HG03575 (cell line): Measurements from ENCODE around the gene MRPL4.
"Not testable (repeated sequence)": the region's sequence is repeated elsewhere in the genome, so short reads cannot be mapped to it uniquely, and the experiment has no call there.

Experiments
- ATAC-seq: cut with Tn5 transposase; IDR thresholded peaks from one replicate; pipeline ENCODE4 v1.9.1; 2021; ENCODE audit not compliant: unreplicated experiment, insufficient number of reproducible peaks, low FRiP score; ENCODE audit errors: extremely low read depth

The MRPL4 gene

DNA sequence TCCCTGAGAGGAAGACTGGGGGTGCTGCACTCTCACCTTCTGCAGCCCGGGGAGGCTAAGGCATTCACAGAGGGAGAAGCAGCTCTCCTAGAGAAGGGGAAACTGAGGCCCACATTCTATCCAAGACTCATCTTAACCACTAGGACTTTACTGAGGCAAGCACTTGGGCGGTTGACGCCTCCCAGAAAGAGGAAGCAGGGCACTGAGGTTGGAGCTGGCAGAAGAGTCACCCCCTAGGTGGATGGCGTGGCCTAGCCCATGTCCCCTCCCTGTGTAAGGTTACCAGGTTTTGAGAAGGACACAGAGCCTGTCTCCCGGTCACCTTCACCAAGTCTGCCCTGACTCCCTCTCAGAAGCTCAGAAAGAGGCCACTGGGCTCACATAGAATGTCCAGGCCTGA is 23.6 kb upstream of the MRPL4 start:
- no peak for ATAC-seq

DNA sequence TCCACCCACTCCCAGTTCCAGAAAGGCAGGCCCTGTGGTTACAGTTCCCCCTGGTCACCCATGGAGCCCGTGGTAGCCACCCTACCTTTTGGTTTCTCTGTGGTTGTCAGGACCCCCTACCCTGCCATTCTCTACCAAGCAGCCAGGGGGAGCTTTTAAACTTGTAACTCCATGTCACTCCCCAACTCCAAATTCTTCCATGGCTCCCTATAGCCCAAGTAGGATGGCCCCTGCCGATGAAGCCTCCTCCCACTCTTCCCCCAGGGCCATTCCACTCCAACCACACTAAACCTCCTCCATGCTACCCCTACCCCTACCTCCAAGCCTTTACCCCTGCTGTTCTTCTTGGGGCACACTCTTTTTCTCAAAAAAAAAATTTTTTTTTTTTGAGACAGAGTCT is 23.1 kb upstream of the MRPL4 start:
- ATAC-seq = no peak

DNA sequence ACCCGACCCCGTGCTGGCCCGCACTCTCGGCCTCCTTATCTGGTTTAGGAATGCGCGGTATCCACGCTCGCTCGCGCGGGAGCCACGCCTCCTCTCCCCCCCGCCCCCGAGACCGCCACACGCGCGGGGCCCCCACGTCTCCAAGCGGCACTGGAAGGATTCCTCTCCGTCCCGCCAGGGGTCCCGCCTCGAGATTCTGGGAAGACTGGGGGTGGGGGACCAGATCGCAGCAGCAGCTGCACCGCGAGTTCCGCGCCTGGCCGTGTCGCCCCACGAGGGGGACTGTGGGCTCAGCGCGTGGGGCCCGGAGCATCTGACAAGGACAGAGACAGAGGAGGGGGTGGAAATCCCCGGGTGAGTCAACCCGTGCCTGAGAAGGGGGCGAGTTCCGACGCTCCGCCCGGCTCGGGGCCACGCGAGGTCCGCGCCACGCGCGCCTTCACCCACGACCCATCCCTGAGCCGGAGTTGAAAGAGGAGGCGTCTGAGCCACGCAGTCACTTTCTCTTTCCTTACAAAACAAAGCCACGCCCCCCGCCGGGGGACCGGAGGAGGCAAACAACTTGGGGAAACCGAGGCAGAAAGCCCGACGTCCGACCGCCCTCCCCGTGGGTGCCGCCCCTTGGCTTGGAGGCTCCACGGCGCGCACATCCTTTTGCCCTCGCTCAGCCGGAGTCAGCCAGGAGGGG is 21.7 kb upstream of the MRPL4 start:
- ATAC-seq = no peak

DNA sequence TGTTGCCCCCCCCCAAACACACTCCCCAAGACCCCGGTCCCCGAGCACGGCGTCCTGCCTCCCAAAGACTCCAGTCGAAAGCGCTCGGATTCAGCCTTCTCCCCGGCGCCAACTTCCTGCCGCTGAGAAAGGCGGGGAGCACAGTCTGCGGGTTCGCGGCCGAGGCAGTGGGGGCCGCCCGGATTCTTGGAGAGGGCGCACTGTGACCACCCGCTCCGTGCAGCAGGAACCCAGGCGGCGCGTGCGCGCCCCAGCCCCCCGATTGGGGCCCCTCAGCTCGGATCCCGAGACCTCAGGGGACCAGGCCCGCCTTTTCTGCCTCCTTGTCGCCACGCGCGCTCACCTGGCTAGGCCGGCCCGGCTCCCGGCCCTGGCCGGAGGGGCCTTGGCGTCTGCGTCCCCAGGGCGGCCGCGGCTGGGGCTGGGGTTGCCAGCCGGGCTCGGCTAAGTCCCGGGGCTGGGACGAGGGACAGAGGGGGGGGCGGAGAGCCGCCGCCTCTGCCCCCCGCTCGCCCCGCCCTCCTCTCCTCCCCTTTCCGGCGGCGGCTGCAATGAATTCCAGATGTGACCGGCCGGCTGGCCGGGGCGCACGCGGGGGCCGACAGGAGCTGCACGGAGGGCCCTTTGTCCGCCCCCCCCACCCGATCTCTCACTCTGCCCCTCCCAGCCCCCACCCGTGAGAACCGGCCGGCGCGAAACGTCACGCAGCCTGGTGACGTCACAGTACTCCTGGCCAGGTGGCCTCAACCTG is 21.0 kb upstream of the MRPL4 start, which contains the start of gene S1PR2:
S1PR2 (minus strand) TSS at position 471 of the 751 bp plus-strand sequence. CDS start 6,426 bp downstream, outside the sequence.
- no peak for ATAC-seq

DNA sequence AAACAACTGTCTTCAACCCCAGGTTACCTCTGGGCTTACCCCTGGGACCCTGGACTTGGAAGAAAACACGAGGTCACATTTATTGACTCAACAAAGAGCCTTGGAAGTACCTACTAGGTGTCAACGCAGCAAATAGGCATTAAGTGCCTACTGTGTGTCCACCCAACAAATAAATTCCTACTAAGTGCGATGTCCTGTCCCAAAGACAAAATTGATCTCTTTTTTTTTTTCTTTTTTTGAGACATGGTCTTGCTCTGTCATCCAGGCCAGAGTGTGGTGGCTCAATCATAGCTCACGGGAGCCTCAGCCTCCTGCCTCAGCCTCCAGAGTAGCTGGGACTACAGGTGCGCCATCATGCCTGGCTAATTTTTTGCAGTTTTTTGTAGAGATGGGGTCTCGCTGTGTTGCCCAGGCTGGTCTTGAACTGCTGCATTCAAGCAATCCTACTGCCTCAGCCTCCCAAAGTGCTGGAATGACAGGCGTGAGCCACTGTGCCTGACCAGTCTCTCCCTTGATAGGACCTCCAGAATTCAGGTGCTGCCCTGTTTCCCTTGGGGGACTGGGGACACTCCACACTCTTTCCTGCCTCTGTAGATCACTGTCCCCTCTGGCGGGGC is 20.3 kb upstream of the MRPL4 start:
- ATAC-seq = no peak

DNA sequence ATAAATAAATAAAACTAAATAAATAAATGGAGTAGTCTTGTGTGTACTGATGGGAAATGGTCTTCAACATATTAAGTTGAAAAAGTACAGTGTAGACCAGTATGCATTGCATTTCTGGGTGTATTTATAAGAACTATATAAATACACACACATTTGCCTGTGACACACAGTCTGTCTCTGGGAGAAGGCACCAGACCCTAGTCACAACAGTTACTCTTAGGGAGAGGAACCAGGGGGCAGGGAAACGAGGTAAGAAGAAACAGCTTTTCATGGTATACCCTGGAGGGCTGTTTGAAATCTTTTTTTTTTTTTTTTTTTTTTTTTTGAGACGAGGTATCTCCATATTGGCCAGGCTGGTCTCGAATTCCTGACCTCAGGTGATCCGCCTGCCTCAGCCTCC is 18.1 kb upstream of the MRPL4 start:
- ATAC-seq = no peak

DNA sequence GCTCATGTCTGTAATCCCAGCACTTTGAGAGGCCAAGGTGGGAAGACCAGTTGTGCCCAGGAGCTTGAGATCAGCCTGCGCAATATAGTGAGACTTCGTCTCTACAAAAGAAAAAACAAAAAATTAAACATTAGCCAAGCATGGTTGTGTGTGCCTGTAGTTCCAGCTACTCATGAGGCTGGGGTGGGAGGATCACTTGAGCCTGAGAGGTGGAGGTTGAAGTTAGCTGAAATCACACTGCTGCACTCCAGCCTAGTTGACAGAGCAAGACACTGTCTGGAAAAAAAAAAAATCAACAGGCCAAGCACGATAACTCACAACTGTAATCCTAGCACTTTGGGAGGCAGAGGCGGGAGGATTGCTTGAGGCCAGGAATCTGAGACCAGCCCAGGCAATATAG is 17.0 kb upstream of the MRPL4 start:
- no peak for ATAC-seq

DNA sequence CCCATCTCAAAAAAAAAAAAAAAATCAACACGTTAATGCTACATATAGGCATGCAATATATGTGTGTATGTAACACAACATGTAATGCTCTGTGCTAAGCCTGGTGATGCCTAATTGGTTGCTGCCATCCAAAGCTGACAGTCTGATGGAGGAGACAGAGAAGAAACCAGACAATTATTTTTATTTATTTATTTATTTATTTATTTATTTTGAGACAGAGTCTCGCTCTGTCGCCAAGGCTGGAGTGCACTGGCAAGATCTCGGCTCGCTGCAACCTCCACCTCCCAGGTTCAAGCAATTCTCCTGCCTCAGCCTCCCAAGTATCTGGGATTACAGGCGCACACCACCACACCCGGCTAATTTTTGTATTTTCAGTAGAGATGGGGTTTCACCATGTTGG is 16.6 kb upstream of the MRPL4 start:
- not testable (repeated sequence) for ATAC-seq

DNA sequence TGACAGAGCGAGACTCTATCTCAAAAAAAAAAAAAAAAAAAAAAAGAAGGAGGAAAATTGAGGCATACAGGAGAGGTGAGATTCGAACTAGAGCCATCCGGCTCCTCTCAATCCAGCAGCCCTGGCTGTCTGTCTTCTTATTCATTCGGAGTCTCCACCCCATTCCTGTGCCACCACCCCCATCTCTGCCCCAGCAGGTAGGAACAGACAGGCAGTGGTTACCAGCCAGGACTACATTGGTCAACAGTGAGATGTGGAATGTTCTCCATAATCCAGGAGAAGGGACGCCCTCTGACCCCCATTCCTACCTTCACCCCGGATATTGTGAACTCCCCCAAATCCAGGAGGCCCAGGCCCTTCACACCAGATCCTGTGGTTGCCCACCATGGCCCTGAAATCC is 14.3 kb upstream of the MRPL4 start:
- ATAC-seq = no peak

DNA sequence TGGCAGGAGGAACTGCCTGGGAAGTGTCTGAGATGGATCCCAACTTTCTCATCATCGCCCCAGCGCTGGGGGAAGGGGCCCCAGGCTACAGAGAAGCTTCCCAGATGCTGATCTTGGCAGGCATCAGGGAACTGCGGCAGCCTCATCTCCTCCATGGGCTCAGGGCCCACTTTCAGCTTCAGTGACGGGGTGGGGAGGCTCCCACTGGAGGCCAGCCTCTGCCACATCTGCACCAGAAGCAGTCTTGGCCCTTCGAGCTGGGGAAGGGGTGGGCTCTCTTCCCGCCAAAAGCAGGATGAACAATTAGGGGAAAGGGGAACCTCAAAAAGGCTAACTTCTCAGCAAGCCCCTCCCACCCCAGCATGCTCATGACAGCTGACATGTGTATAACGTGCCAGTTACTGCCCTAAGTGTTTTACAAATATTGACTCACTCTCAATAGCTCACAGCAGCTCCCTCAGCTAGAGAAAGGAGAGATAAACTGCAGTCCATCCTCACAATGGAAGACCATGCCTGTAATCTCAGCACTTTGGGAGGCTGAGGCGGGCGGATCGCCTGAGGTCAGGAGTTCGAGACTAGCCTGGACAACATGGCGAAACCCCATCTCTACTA is 13.7 kb upstream of the MRPL4 start:
- no peak for ATAC-seq

DNA sequence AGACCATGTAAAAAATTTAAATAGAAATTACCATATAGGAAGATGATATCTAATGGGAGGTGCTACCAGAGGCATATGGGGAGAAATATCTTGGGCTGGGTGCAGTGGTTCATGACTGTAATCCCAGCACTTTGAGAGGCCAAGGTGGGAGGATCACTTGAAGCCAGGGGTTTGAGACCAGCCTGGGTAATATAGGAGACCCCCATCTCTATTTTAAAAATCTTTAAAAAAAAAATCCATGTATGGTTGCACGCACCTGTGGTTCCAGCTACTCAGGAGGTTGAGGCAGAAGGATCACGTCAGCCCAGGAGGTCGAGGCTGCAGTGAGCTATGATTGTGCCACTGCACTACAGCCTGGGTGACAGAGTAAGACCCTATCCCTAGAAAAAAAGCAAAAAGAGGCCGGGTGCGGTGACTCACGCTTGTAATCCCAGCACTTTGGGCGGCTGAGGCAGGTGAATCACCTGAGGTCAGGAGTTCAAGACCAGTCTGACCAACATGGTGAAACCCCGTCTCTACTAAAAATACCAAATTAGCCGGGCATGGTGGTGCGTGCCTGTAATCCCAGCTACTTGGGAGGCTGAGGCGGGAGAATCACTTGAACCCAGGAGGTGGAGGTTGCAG is 10.1 kb upstream of the MRPL4 start:
- ATAC-seq = not testable (repeated sequence)

DNA sequence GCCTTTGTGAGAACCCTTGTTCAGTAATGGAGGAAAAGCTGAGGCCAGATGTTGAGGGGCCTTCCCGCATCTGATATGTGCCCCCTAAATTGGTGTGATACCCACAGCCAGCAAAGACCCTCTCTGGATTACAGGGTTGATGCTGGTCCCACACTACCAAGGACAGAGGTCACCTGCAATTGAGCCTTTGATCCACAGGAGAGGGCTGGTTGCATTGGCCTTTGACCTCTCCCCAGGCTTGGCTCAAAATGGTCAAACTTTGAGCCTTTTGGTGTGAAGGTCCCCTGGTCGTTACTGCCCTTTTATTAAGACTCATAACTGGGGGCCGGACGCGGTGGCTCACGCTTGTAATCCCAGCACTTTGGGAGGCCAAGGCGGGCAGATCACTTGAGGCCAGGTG is 8.4 kb upstream of the MRPL4 start:
- ATAC-seq = no peak

DNA sequence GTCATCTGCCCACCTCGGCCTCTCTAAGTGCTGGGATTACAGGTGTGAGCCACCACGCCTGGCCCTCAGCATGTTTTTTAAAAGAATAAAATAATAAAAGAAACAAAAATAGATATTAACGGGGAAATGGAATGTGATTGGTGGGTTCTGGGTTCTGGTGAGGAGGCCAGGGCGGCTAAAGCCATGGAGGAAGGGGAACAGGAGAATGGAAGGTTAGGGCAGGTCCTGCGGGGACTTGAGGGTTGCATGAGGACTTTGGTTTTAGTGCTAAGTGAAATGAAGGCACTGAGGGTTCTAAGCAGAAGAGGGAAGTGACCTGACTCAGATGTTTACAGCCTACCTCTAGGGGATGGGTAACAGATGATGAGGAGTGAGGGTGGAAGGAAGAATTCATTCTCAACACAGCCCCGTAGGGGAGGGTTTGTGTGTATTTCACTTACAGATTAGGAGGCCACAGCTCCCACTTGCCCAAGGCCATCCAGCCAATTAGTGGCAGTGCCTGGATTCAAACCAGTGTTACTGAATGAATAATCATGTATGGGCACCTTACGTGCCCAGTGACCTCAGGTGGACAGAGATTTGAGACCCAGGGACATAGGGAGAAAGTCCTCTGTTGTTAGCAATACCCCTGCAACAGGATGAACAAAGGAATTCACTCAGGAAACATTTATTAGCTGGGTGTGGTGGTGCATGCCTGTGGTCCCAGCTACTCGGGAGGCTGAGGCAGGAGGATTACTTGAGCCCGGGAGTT is 6.7 kb upstream of the MRPL4 start:
- ATAC-seq = no peak

DNA sequence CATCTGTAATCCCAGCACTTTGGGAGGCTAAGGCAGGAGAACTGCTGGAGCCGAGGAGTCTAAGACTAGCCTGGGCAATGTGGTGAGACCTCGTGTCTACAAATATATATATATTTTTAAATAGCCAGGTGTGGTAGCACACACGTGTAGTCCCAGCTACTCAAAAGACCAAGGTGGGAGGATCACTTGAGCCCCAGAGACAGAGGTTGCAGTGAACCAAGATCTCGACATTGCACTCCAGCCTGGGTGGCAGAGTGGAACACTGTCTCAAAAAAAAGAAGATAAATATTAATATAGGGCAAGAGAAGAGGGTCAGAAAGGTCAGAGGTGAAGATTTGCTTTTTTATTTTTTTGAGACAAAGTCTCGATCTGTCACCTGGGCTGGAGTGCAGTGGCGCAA is 5.5 kb upstream of the MRPL4 start:
- no peak for ATAC-seq

DNA sequence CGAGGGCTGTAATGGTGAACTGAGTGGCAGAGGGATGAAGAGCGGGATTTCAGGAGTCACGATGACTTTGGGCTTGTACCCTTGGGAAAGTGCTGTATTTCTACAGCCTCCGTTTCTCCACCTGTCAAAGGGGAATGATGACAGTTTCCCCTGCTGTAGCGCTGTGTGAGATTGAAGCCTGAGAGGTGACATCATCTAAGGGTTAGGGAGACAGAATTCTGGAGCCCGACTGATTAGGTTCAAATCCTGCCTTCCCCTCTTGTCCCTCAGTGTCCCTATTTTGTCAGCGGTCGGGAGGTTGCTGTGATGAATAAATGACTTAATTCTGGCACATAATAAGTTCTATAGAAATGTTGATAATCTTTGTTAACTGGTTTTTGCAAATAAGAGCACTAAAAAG is 693 bp downstream of the MRPL4 start:
- ATAC-seq = no peak

DNA sequence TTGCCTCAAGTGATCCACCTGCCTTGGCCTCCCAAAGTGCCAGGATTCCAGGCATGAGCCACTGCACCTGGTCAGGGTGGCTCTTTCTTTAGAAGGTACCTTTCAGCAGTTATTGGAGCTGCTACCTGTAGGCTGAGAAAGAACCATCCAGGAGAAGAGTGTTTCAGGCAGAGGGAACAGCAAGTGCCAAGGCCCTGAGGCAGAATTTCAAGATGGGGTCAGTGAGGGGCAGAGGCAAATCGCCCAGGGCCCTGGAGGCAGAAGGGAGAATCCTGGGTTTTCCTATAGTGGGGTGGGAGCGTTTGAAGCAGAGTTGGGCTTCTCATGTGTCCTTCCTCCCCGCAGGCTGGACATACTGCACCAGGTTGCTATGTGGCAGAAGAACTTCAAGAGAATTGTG is 2.2 kb downstream of the MRPL4 start:
- ATAC-seq = no peak

DNA sequence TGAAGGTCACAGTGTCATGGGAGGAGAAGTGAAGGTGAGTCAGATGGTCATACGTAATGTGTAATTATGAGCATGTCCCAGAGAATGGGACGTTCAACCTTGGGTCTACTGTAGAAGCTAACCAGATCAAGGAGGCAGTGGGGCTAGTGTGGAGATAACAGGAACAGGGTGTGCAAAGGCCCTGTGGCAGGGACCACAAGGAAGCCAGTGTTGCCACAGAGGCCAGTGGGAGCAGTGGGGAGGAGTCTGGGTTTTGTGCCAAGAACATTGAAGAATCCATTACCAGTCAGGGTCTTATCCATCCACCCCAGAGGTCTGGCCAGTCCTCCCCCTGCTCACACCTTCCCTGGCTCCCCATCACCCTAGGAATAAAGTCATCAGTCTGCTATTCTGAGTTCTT is 3.3 kb downstream of the MRPL4 start:
- ATAC-seq = no peak

DNA sequence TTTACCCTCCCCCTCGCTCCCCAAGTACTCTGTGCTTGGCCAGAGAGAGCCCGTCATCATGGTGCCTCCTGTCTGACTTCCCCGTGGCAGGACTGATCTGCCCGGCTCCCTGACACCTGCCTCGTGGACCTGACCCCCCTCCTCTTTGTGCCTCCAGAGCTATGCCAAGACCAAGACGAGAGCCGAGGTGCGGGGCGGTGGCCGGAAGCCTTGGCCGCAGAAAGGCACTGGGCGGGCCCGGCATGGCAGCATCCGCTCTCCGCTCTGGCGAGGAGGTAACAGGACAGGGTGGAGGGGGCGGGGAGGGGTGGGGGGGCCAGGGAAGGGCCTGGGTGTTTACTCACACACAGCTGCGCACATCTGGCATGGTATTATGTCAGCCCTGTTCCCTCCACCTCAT is 4.5 kb downstream of the MRPL4 start:
- no peak for ATAC-seq
